Chondrocyte (in vitro differentiated cells): ENCODE measurements around the gene ITIH6. TPM values are rescaled to one million over a fixed set of nuclear protein-coding genes. Genes with fewer than 3 reads are reported as not detected.

ENCODE experiments used
- DNase-seq: peaks from one replicate; pipeline ENCODE4 v3.0.0; 2021; ENCODE audit warnings: mixed read lengths, low spot score
- H3K27ac Mint-ChIP-seq: one replicate; pipeline ENCODE4 v1.8.0; 2021; ENCODE audit warnings: mild to moderate bottlenecking, moderate library complexity, mixed read lengths; ENCODE audit not compliant: unreplicated experiment
- H3K27me3 Mint-ChIP-seq: 2 replicates; pipeline ENCODE4 v1.8.0; 2021; ENCODE audit warnings: low read depth, mixed read lengths
- H3K36me3 Mint-ChIP-seq: 2 replicates; pipeline ENCODE4 v1.8.0; 2021; ENCODE audit warnings: low read depth, mixed read lengths
- H3K4me1 Mint-ChIP-seq: 2 replicates; pipeline ENCODE4 v1.8.0; 2021; ENCODE audit warnings: low read depth, mild to moderate bottlenecking, mixed read lengths
- H3K4me3 Mint-ChIP-seq: one replicate; pipeline ENCODE4 v1.8.0; 2021; ENCODE audit warnings: mild to moderate bottlenecking, moderate library complexity, mixed read lengths; ENCODE audit not compliant: unreplicated experiment
- H3K9me3 Mint-ChIP-seq: 2 replicates; pipeline ENCODE4 v1.8.0; 2021; ENCODE audit warnings: low read depth, mixed read lengths
- CTCF ChIP-seq: fragments of 200-600 bp; sonication (generic); IDR thresholded peaks from 2 replicates; pipeline ENCODE4 v1.5.0; 2021; ENCODE audit warnings: antibody characterized with exemption, mild to moderate bottlenecking, moderate library complexity
- total RNA-seq: library from RNA; stranded (reverse); gene quantifications from 3 replicates; pipeline ENCODE4 v1.2.1, GENCODE V29; 2021

Gene ITIH6
- total RNA-seq, 1 donor from 2014 or later: 0.15 TPM

- peaks cover 22% of the 10 kb centered on the region for H3K9me3 Mint-ChIP-seq
- no peak for DNase-seq
- peaks cover 2% of the 10 kb centered on the region for H3K27me3 Mint-ChIP-seq
- no peaks in the 10 kb centered on the region for H3K4me1 Mint-ChIP-seq
- no peak overlapping the region for H3K4me3 Mint-ChIP-seq
- no peak overlapping the region for H3K27ac Mint-ChIP-seq
- no peaks in the 10 kb centered on the region for H3K36me3 Mint-ChIP-seq
- no peak for TF ChIP-seq CTCF
Observed at GRCh38 chrX:54708404-54708803, 89.7 kb downstream of the ITIH6 start.

Other genes starting within 250 kb of the ITIH6 start
- 467 to 469 TPM (median 467 TPM) in 3 replicates for gene MAGED2, start 9.5 kb upstream of the ITIH6 start, total RNA-seq
- 60.4 to 105 TPM (median 66.1 TPM) in 3 replicates for gene TRO, start 122.6 kb upstream of the ITIH6 start, total RNA-seq
- gene PFKFB1, start 195.9 kb upstream of the ITIH6 start, total RNA-seq: 0.25 to 0.31 TPM in 2 of 3 replicates, not detected in the other
- gene APEX2, start 202.1 kb upstream of the ITIH6 start, total RNA-seq: 10.9 to 17.9 TPM (median 12.7 TPM) in 3 replicates
- gene ALAS2, start 232.7 kb upstream of the ITIH6 start, total RNA-seq: not detected in 3 replicates